ENCODE data around the gene ZSWIM3. TPM values are rescaled to one million over a fixed set of nuclear protein-coding genes. Genes with fewer than 3 reads are reported as not detected.

Gene ZSWIM3
- total and polyA plus RNA-seq, 2 of the 13 experiments (the other 11 are each of a cell fraction or from before 2014, with no cell fraction given) = 5.2 to 5.8 TPM

DNA sequence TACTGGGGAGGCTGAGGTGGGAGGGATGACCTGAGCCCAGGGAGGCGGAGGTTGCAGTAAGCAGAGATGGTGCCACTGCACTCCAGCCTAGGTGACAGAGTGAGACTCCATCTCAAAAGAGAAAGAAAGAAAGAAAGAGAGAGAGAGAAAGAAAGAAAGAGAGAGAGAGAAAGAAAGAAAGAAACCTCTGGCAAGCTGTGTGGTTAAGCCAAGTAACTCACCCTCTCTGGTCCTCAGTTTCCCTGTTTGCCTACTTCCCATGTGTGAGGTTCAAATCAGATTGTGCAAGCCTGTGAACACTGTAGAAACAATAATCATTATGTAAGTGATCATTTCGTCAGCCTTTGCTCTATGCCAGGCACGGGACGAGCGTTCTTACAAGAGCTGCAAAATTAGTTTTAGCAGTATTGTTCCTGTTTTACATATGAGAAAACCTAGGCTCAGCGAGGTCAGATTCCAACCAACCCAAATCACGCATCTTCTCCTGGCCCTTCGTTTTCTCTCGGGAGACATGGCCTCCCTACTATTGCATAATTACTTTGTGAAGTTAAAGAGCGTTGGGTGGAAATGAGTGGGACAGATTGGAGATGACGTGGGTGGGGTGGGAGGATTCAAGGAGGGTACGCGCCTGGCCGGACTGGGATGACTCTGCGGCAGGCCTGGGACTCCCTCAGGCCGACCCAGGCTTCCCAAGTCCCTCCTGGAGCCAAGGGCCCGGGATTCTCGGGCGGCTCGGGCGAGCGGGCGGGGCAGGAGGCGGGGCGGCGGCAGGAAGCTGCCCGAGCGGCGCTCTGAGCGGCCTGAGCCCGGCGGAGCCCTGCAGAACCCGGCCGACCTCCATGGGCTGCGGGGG lies 24.2 kb upstream of the ZSWIM3 start, which contains the start of gene SNX21 (continued):
- TF ChIP-seq, protein P1, sequence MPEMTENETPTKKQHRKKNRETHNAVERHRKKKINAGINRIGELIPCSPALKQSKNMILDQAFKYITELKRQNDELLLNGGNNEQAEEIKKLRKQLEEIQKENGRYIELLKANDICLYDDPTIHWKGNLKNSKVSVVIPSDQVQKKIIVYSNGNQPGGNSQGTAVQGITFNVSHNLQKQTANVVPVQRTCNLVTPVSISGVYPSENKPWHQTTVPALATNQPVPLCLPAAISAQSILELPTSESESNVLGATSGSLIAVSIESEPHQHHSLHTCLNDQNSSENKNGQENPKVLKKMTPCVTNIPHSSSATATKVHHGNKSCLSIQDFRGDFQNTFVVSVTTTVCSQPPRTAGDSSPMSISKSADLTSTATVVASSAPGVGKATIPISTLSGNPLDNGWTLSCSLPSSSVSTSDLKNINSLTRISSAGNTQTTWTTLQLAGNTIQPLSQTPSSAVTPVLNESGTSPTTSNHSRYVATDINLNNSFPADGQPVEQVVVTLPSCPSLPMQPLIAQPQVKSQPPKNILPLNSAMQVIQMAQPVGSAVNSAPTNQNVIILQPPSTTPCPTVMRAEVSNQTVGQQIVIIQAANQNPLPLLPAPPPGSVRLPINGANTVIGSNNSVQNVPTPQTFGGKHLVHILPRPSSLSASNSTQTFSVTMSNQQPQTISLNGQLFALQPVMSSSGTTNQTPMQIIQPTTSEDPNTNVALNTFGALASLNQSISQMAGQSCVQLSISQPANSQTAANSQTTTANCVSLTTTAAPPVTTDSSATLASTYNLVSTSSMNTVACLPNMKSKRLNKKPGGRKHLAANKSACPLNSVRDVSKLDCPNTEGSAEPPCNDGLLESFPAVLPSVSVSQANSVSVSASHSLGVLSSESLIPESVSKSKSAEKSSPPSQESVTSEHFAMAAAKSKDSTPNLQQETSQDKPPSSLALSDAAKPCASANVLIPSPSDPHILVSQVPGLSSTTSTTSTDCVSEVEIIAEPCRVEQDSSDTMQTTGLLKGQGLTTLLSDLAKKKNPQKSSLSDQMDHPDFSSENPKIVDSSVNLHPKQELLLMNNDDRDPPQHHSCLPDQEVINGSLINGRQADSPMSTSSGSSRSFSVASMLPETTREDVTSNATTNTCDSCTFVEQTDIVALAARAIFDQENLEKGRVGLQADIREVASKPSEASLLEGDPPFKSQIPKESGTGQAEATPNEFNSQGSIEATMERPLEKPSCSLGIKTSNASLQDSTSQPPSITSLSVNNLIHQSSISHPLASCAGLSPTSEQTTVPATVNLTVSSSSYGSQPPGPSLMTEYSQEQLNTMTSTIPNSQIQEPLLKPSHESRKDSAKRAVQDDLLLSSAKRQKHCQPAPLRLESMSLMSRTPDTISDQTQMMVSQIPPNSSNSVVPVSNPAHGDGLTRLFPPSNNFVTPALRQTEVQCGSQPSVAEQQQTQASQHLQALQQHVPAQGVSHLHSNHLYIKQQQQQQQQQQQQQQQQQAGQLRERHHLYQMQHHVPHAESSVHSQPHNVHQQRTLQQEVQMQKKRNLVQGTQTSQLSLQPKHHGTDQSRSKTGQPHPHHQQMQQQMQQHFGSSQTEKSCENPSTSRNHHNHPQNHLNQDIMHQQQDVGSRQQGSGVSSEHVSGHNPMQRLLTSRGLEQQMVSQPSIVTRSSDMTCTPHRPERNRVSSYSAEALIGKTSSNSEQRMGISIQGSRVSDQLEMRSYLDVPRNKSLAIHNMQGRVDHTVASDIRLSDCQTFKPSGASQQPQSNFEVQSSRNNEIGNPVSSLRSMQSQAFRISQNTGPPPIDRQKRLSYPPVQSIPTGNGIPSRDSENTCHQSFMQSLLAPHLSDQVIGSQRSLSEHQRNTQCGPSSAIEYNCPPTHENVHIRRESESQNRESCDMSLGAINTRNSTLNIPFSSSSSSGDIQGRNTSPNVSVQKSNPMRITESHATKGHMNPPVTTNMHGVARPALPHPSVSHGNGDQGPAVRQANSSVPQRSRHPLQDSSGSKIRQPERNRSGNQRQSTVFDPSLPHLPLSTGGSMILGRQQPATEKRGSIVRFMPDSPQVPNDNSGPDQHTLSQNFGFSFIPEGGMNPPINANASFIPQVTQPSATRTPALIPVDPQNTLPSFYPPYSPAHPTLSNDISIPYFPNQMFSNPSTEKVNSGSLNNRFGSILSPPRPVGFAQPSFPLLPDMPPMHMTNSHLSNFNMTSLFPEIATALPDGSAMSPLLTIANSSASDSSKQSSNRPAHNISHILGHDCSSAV (CRISPR knock-in tag; IDR thresholded peaks at IDR 0.05; ENCODE audit: borderline replicate concordance) = 0 out of 2 replicates have a peak, but pooled peaks have one; percentile 2
- TF ChIP-seq NCOA1 (CRISPR knock-in tag; IDR thresholded peaks at IDR 0.05) (peak; percentile 46), TEAD3 (CRISPR knock-in tag; optimal IDR thresholded peaks at IDR 0.05; ENCODE audit: borderline replicate concordance) (peak; percentile 12), TOE1 (CRISPR knock-in tag; IDR thresholded peaks at IDR 0.05) (peak; percentile 66; the same call in 1 of the 2 replicates), SMC3 (IDR thresholded peaks at IDR 0.05; ENCODE audit: low read length) (no peak; the same call in 1 of the 2 replicates), BRCA1 (CRISPR knock-in tag; IDR thresholded peaks at IDR 0.05) (peak; percentile 24; the same call in 1 of the 2 replicates), NCOR1 (IDR thresholded peaks at IDR 0.05; ENCODE audit: borderline replicate concordance, low read length) (peak; percentile 46; the same call in 1 of the 2 replicates), ZNF547 (CRISPR knock-in tag; IDR thresholded peaks at IDR 0.05) (peak; percentile 13)
- TF ChIP-seq, protein P2, sequence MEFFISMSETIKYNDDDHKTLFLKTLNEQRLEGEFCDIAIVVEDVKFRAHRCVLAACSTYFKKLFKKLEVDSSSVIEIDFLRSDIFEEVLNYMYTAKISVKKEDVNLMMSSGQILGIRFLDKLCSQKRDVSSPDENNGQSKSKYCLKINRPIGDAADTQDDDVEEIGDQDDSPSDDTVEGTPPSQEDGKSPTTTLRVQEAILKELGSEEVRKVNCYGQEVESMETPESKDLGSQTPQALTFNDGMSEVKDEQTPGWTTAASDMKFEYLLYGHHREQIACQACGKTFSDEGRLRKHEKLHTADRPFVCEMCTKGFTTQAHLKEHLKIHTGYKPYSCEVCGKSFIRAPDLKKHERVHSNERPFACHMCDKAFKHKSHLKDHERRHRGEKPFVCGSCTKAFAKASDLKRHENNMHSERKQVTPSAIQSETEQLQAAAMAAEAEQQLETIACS (CRISPR knock-in tag; IDR thresholded peaks at IDR 0.05) = 0 out of 2 replicates have a peak, but pooled peaks have one; percentile 22
- TF ChIP-seq, protein P3, sequence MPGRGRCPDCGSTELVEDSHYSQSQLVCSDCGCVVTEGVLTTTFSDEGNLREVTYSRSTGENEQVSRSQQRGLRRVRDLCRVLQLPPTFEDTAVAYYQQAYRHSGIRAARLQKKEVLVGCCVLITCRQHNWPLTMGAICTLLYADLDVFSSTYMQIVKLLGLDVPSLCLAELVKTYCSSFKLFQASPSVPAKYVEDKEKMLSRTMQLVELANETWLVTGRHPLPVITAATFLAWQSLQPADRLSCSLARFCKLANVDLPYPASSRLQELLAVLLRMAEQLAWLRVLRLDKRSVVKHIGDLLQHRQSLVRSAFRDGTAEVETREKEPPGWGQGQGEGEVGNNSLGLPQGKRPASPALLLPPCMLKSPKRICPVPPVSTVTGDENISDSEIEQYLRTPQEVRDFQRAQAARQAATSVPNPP (CRISPR knock-in tag; IDR thresholded peaks at IDR 0.05) = peak; percentile 40; the same call in 1 of the 2 replicates
- TF ChIP-seq, protein P4, sequence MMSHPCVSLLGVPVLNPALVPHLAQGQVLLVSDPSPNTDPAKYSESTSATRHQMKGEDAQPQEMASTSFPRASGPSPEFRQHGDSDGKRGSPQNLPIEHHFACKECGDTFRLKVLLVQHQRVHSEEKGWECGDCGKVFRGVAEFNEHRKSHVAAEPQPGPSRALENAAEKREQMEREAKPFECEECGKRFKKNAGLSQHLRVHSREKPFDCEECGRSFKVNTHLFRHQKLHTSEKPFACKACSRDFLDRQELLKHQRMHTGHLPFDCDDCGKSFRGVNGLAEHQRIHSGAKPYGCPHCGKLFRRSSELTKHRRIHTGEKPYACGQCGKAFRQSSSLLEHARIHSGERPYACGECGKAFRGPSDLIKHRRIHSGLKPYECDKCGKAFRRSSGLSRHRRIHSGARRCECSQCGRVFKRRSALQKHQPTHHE (CRISPR knock-in tag; IDR thresholded peaks at IDR 0.05; ENCODE audit: borderline replicate concordance) = peak; percentile 57; the same call in 1 of the 2 replicates

Measured in HepG2 (cell line).